ENCODE data around the gene IL23A. TPM values are rescaled to one million over a fixed set of nuclear protein-coding genes. Genes with fewer than 3 reads are reported as not detected.
A peak's percentile ranks its signal among the peaks of the same experiment; 100 is the strongest.

The IL23A gene
- total and polyA plus RNA-seq, 2 of the 13 experiments (the other 11 are each of a cell fraction or from before 2014, with no cell fraction given): 0.33 to 0.35 TPM

- TF ChIP-seq MTA3 (CRISPR knock-in tag; IDR thresholded peaks at IDR 0.05): no peak
- no peak for TF ChIP-seq CEBPB (IDR thresholded peaks at IDR 0.05; ENCODE audit: borderline replicate concordance, low read depth, low read length)
- TF ChIP-seq SIX4 (CRISPR knock-in tag; IDR thresholded peaks at IDR 0.05): no peak; the same call in 1 of the 2 replicates
- TF ChIP-seq ZNF382 (CRISPR knock-in tag; IDR thresholded peaks at IDR 0.05; ENCODE audit: borderline replicate concordance): no peak
- TF ChIP-seq ELF1 (CRISPR knock-in tag; IDR thresholded peaks at IDR 0.05): no peak
- peak; percentile 67; the same call in 1 of the 2 replicates for TF ChIP-seq TBX3 (IDR thresholded peaks at IDR 0.05; ENCODE audit: borderline replicate concordance)
- TF ChIP-seq KLF11 (CRISPR knock-in tag; IDR thresholded peaks at IDR 0.05): no peak
- no peak for TF ChIP-seq GZF1 (CRISPR knock-in tag; IDR thresholded peaks at IDR 0.05)
- TF ChIP-seq, protein P1, sequence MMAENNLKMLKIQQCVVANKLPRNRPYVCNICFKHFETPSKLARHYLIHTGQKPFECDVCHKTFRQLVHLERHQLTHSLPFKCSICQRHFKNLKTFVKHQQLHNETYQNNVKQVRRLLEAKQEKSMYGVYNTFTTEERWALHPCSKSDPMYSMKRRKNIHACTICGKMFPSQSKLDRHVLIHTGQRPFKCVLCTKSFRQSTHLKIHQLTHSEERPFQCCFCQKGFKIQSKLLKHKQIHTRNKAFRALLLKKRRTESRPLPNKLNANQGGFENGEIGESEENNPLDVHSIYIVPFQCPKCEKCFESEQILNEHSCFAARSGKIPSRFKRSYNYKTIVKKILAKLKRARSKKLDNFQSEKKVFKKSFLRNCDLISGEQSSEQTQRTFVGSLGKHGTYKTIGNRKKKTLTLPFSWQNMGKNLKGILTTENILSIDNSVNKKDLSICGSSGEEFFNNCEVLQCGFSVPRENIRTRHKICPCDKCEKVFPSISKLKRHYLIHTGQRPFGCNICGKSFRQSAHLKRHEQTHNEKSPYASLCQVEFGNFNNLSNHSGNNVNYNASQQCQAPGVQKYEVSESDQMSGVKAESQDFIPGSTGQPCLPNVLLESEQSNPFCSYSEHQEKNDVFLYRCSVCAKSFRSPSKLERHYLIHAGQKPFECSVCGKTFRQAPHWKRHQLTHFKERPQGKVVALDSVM (CRISPR knock-in tag; IDR thresholded peaks at IDR 0.05): no peak
- no peak for TF ChIP-seq SSRP1 (CRISPR knock-in tag; IDR thresholded peaks at IDR 0.05)
- peak; percentile 88 for TF ChIP-seq ZNF704 (CRISPR knock-in tag; IDR thresholded peaks at IDR 0.05; ENCODE audit: borderline replicate concordance)
- TF ChIP-seq, protein P2, sequence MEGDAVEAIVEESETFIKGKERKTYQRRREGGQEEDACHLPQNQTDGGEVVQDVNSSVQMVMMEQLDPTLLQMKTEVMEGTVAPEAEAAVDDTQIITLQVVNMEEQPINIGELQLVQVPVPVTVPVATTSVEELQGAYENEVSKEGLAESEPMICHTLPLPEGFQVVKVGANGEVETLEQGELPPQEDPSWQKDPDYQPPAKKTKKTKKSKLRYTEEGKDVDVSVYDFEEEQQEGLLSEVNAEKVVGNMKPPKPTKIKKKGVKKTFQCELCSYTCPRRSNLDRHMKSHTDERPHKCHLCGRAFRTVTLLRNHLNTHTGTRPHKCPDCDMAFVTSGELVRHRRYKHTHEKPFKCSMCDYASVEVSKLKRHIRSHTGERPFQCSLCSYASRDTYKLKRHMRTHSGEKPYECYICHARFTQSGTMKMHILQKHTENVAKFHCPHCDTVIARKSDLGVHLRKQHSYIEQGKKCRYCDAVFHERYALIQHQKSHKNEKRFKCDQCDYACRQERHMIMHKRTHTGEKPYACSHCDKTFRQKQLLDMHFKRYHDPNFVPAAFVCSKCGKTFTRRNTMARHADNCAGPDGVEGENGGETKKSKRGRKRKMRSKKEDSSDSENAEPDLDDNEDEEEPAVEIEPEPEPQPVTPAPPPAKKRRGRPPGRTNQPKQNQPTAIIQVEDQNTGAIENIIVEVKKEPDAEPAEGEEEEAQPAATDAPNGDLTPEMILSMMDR (CRISPR knock-in tag; IDR thresholded peaks at IDR 0.05): 0 out of 2 replicates have a peak, but pooled peaks have one; percentile 7
- no peak for TF ChIP-seq ZNF841 (CRISPR knock-in tag; IDR thresholded peaks at IDR 0.05; ENCODE audit: borderline replicate concordance)
- TF ChIP-seq KLF6 (CRISPR knock-in tag; IDR thresholded peaks at IDR 0.05): 0 out of 2 replicates have a peak, but pooled peaks have one; percentile 24
- 0 out of 2 replicates have a peak, but pooled peaks have one; percentile 3 for TF ChIP-seq RXRB (CRISPR knock-in tag; IDR thresholded peaks at IDR 0.05; ENCODE audit: borderline replicate concordance)
- no peak for TF ChIP-seq REL (CRISPR knock-in tag; conservative IDR thresholded peaks at IDR 0.05)
Measured at GRCh38 chr12:56299853-56300643, 38.6 kb upstream of the IL23A start, which contains the start of gene CS (continued).

Measured in HepG2 (cell line).